Measurements from ENCODE around the gene JAK3.

GRCh38 chr19:17854061-17854460, 6.3 kb upstream of the JAK3 start:
- no peak for TF ChIP-seq CTCF (IDR thresholded peaks at IDR 0.05)
- no peak for TF ChIP-seq EP300 (IDR thresholded peaks at IDR 0.05)
- TF ChIP-seq POLR2A (IDR thresholded peaks at IDR 0.05): no peak
- TF ChIP-seq POLR2AphosphoS5 (IDR thresholded peaks at IDR 0.05): no peak
